NB4 (cell line): Measurements from ENCODE around the gene SEZ6L.

Experiments used
- CTCF ChIP-seq: IDR thresholded peaks from one replicate; pipeline ENCODE4 v1.5.1; 2012; ENCODE audit warnings: low read depth, low read length
- MAX ChIP-seq: IDR thresholded peaks from 2 replicates; pipeline ENCODE4 v1.6.1; 2011; ENCODE audit warnings: low read depth, low read length
- MYC ChIP-seq: IDR thresholded peaks from 2 replicates; pipeline ENCODE4 v1.6.1; 2011; ENCODE audit warnings: low read depth, low read length
- POLR2A ChIP-seq: IDR thresholded peaks from 2 replicates; pipeline ENCODE4 v1.6.1; 2011; ENCODE audit warnings: mild to moderate bottlenecking; ENCODE audit not compliant: insufficient read length; ENCODE audit errors: extremely low read depth

- TF ChIP-seq CTCF (no peak), POLR2A (no peak), MAX (no peak), MYC (no peak)
Measured at GRCh38 chr22:26127126-26127525, 42.1 kb upstream of the SEZ6L start.
